GM19025 (cell line): ENCODE results near the gene AOPEP.

ENCODE experiments used
- ATAC-seq: cut with Tn5 transposase; IDR thresholded peaks from one replicate; pipeline ENCODE4 v1.9.1; 2021; ENCODE audit warnings: mild to moderate bottlenecking, low read depth, moderate library complexity; ENCODE audit not compliant: unreplicated experiment

AOPEP gene

GRCh38 chr9:94757158-94757557 lies 30.7 kb downstream of the AOPEP start:
- ATAC-seq = no peak

GRCh38 chr9:94758031-94758430 lies 31.5 kb downstream of the AOPEP start:
- ATAC-seq = no peak

GRCh38 chr9:94758880-94759279 lies 32.4 kb downstream of the AOPEP start:
- no peak for ATAC-seq

GRCh38 chr9:94760010-94760409 lies 33.5 kb downstream of the AOPEP start:
- no peak for ATAC-seq

- ATAC-seq = no peak
These were observed 34.2 kb downstream of the AOPEP start for GRCh38 chr9:94760660-94761059.

GRCh38 chr9:94761481-94761880 lies 35.0 kb downstream of the AOPEP start:
- no peak for ATAC-seq

- no peak for ATAC-seq
These were observed 41.0 kb downstream of the AOPEP start for GRCh38 chr9:94767331-94768072.

- no peak for ATAC-seq
These were observed 42.3 kb downstream of the AOPEP start for GRCh38 chr9:94768766-94769165.

- ATAC-seq = no peak
These were observed 43.8 kb downstream of the AOPEP start for GRCh38 chr9:94770334-94770733.

- no peak for ATAC-seq
These were observed 44.6 kb downstream of the AOPEP start for GRCh38 chr9:94771096-94771495.

- no peak for ATAC-seq
These were observed 45.6 kb downstream of the AOPEP start for GRCh38 chr9:94772144-94772543.

- no peak for ATAC-seq
These were observed 46.3 kb downstream of the AOPEP start for GRCh38 chr9:94772639-94773303.

GRCh38 chr9:94773655-94774054 lies 47.2 kb downstream of the AOPEP start:
- no peak for ATAC-seq

GRCh38 chr9:94778013-94778412 lies 51.5 kb downstream of the AOPEP start:
- ATAC-seq = no peak

GRCh38 chr9:94779031-94779430 lies 52.5 kb downstream of the AOPEP start:
- no peak for ATAC-seq

GRCh38 chr9:94779693-94780290 lies 53.3 kb downstream of the AOPEP start:
- no peak for ATAC-seq

- ATAC-seq = no peak
These were observed 54.0 kb downstream of the AOPEP start for GRCh38 chr9:94780516-94780950.

GRCh38 chr9:94782355-94783101 lies 56.0 kb downstream of the AOPEP start:
- ATAC-seq = no peak

GRCh38 chr9:94783102-94783682 lies 56.7 kb downstream of the AOPEP start:
- no peak for ATAC-seq

- ATAC-seq = no peak
These were observed 57.4 kb downstream of the AOPEP start for GRCh38 chr9:94783928-94784327.
